Peyer's patch (tissue), 4 donors: ENCODE results near the gene COBL. TPM values are rescaled to one million over a fixed set of nuclear protein-coding genes. Genes with fewer than 3 reads are reported as not detected.
A peak's percentile ranks its signal among the peaks of the same experiment; 100 is the strongest.

ENCODE experiments used
- DNase-seq, 3 donors: peaks; one replicate each; pipeline ENCODE4 v3.0.0-alpha.2; 2017 to 2019
- H3K27ac ChIP-seq, 4 donors: fragments of 200-600 bp; sonication (generic); one replicate each; pipeline ENCODE4 v1.5.1; 2016 to 2019
- H3K27me3 ChIP-seq, 2 donors: fragments of 200-600 bp; sonication (generic); one replicate each; pipeline ENCODE4 v1.5.1; 2019
- H3K36me3 ChIP-seq, 3 donors: fragments of 200-600 bp; sonication (generic); one replicate each; pipeline ENCODE4 v1.5.1; 2016 to 2019
- H3K4me1 ChIP-seq, 4 donors: fragments of 200-600 bp; sonication (generic); one replicate each; pipeline ENCODE4 v1.5.1; 2016 to 2019
- H3K4me3 ChIP-seq, 4 donors: fragments of 200-600 bp; sonication (generic); 1 replicate in 3 of 4; 2 replicates in 1 of 4; pipeline ENCODE4 v1.5.1; 2016 to 2019; ENCODE audit warnings: mild to moderate bottlenecking in 1 of 4
- H3K9me3 ChIP-seq, 4 donors: fragments of 200-600 bp; sonication (generic); one replicate each; pipeline ENCODE4 v1.5.1; 2016 to 2019; ENCODE audit warnings: mild to moderate bottlenecking in 1 of 4
- POLR2A ChIP-seq, 2 donors: fragments of 450-650 bp; IDR thresholded peaks; one replicate each; pipeline ENCODE4 v1.5.1; 2017; ENCODE audit warnings: antibody characterized with exemption in 2 of 2, mild to moderate bottlenecking in 2 of 2, moderate library complexity in 2 of 2
- total RNA-seq, 4 donors: library from RNA; depleted of rRNA; stranded (reverse); fragments of >200 nt; gene quantifications; one replicate each; pipeline ENCODE4 v1.1.0, GENCODE V29; 2016
- TF ChIP-seq, protein P1 (sequence below), 6 experiments: fragments of 450-650 bp in 4 of 6; fragments of 200-600 bp in 2 of 6; sonication (generic) in 1 of 6; IDR thresholded peaks; one replicate each; pipeline ENCODE4 v1.5.1; 2017 to 2019; ENCODE audit warnings: antibody characterized with exemption in 6 of 6, mild to moderate bottlenecking in 3 of 6, moderate library complexity in 1 of 6

Gene COBL
- total RNA-seq, 4 donors from 2014 or later = 25.6 to 129 (median 116) TPM

DNA sequence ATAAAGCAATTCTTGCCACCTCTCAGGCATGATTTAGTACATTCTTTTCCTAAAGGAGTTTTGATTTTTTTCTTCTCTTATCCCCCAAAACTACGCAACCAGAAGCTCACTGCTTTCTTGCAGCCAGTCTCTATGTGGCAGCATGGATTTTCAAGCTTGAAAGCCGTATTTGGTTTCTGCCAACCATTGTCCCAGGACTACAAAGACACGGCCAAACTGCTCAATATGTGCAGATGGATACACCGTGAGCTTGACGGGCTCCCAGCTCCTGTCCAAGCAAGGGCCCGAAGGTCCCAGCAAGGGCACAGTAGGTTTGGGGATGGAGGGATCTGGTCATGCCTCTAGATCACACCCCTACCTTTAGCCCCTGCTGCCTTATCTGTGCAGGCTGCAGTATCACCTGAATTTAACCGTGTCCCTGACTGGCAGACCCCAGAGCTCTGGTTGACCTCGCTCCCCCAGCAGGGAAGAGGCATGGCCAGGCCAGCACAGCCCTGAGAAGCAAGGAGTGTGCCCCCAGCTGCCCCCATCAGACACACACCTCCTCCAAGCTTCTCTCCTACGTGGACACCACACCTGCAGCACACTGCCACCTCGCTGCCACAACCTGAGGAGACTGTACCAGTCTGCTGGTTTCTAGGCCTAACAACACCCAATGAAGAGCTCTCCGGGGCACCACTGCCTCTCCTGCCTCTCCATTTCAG is 86.8 kb downstream of the COBL start:
- Histone ChIP-seq H3K27ac (no peak overlapping the region), H3K4me1 (peaks cover 0 to 11% (median 2%) of the 10 kb centered on the region in 4 donors), H3K27me3 (no peaks in the 10 kb centered on the region), H3K36me3 (no peaks in the 10 kb centered on the region), H3K4me3 (no peak overlapping the region), H3K9me3 (no peaks in the 10 kb centered on the region)
- TF ChIP-seq, protein P1, sequence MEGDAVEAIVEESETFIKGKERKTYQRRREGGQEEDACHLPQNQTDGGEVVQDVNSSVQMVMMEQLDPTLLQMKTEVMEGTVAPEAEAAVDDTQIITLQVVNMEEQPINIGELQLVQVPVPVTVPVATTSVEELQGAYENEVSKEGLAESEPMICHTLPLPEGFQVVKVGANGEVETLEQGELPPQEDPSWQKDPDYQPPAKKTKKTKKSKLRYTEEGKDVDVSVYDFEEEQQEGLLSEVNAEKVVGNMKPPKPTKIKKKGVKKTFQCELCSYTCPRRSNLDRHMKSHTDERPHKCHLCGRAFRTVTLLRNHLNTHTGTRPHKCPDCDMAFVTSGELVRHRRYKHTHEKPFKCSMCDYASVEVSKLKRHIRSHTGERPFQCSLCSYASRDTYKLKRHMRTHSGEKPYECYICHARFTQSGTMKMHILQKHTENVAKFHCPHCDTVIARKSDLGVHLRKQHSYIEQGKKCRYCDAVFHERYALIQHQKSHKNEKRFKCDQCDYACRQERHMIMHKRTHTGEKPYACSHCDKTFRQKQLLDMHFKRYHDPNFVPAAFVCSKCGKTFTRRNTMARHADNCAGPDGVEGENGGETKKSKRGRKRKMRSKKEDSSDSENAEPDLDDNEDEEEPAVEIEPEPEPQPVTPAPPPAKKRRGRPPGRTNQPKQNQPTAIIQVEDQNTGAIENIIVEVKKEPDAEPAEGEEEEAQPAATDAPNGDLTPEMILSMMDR (IDR thresholded peaks at IDR 0.05) = no peak
- no peak for TF ChIP-seq POLR2A (IDR thresholded peaks at IDR 0.05)
- DNase-seq = no peak

DNA sequence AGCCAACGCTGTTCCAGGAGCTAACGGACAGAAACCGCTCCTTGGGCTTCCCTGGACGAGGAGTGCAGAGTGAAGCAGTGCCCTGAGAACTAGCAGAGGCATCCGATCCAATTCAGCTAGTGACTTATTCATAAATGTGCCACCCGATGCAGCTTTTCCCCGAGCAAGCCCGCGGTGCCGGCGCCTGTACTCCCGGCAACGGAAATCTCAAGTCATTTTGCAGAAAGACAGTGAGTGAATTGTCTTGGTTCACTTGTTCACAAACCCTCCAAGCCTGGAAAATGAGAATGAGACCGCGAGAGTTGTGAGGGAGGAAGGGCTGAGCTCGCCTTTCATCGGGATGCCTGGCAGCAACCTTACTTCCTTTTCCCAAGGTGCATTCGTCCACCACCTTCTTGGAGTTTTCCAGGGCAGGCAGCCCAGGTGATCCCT is 87.5 kb downstream of the COBL start:
- Histone ChIP-seq H3K4me1 (peaks cover 0 to 15% (median 2%) of the 10 kb centered on the region in 4 donors), H3K36me3 (no peaks in the 10 kb centered on the region), H3K27me3 (no peaks in the 10 kb centered on the region), H3K9me3 (no peaks in the 10 kb centered on the region), H3K4me3 (no peak overlapping the region), H3K27ac (no peak overlapping the region)
- TF ChIP-seq, protein P1 (IDR thresholded peaks at IDR 0.05) = no peak
- TF ChIP-seq POLR2A (IDR thresholded peaks at IDR 0.05) = no peak
- DNase-seq = no peak

DNA sequence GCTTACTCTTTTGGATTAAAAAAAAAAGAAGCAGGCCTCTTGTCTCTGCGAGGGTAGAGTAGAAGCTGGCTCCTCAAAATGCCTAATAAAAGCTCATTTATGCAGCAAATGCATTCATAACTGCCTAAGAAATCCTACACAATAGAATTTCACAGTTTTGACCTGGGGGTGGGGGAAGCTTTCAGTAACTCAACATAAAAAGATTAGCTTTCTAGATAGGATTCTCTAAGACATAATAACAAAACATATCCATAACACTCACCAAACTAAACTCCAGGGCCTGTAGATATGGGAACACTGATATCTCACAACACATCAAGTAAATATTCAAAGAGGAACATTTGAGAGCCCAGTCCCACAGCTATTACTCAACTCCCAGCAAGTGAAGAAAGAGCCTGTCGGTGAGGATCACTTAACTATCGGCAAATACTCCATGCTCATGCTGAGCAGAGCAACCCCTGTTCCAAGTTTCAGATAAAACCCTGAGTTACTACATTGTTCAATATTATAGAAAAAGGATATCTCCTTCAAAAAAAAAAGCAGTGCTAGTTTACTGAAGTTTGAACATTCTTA is 88.1 kb downstream of the COBL start:
- Histone ChIP-seq H3K27me3 (no peaks in the 10 kb centered on the region), H3K4me1 (peaks cover 0 to 15% (median 2%) of the 10 kb centered on the region in 4 donors), H3K27ac (no peak overlapping the region), H3K9me3 (no peaks in the 10 kb centered on the region), H3K36me3 (no peaks in the 10 kb centered on the region), H3K4me3 (no peak overlapping the region)
- TF ChIP-seq, protein P1 (IDR thresholded peaks at IDR 0.05) = no peak
- TF ChIP-seq POLR2A (IDR thresholded peaks at IDR 0.05) = no peak
- no peak for DNase-seq

DNA sequence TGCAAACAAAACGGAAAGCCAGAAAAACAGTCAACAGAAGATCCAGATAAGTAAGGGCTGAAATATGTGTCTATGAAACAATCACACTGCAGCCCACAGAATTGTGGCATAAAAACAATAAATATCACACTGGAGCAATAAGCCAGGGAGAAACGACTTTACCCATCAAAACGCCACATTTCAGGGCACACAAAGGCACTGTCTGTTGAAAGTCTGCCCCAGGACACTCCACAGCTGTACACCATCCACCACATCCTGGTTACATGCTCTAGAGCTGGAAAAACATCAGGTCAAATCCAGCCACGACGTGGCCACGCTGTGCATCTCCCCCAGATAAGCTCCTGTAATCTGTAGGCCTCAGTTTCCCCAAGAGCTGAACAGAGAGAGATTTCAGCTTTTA is 88.7 kb downstream of the COBL start:
- H3K27ac ChIP-seq = no peak overlapping the region
- DNase-seq = no peak
- no peaks in the 10 kb centered on the region for H3K27me3 ChIP-seq
- TF ChIP-seq POLR2A (IDR thresholded peaks at IDR 0.05) = no peak
- TF ChIP-seq, protein P1 (IDR thresholded peaks at IDR 0.05) = no peak
- no peaks in the 10 kb centered on the region for H3K36me3 ChIP-seq
- H3K4me1 ChIP-seq = peaks cover 0 to 17% (median 2%) of the 10 kb centered on the region in 4 donors
- H3K9me3 ChIP-seq = no peaks in the 10 kb centered on the region
- H3K4me3 ChIP-seq = no peak overlapping the region

DNA sequence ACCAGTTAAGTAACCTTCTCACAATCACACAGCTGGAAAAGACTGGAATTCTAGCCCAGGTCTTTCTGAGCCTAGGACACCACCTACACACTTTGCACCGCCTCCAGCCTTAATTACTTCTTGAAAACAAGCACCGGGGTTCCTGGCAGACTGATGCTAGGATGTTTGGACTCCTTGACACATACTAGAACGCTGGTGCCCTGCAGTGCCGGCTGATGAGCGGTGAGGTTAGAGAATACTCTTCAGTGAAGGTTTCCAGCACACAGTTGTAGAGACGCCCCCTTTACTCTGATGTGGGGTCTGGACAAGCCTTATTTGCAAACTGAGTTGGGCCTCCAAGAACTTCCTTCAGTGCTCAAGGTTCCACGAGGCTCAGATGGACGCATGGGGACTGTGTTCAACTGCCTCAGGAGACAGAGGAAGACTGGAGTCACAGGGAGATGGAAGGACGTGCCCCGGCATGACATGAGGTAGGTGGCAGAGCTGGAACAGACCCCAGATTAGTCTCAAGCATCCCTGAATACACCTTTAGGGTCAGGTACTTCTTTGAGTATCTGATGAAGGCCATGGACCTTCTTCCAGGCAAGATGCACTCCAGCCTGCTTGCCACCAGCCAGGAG is 89.6 kb downstream of the COBL start:
- H3K27me3 ChIP-seq = no peaks in the 10 kb centered on the region
- no peak overlapping the region for H3K4me3 ChIP-seq
- H3K36me3 ChIP-seq = no peaks in the 10 kb centered on the region
- TF ChIP-seq, protein P1 (IDR thresholded peaks at IDR 0.05) = no peak
- no peak for DNase-seq
- no peaks in the 10 kb centered on the region for H3K9me3 ChIP-seq
- peak overlapping the region in 1 of 4 donors; percentile 39 for H3K27ac ChIP-seq
- H3K4me1 ChIP-seq = peaks cover 0 to 20% (median 2%) of the 10 kb centered on the region in 4 donors
